D341Med (cell line): Measurements from ENCODE around the gene LRFN3.
"Not testable (repeated sequence)": the region's sequence is repeated elsewhere in the genome, so short reads cannot be mapped to it uniquely, and the experiment has no call there.

Source experiments
- DNase-seq: peaks from one replicate; pipeline ENCODE4 v3.0.0; 2012; ENCODE audit warnings: low spot score

Gene LRFN3

GRCh38 chr19:35905178-35905727 is 30.9 kb upstream of the LRFN3 start:
- no peak for DNase-seq

GRCh38 chr19:35907377-35907745 is 28.8 kb upstream of the LRFN3 start:
- DNase-seq, result no peak

- DNase-seq, result no peak
Measured at GRCh38 chr19:35908010-35908441, 28.1 kb upstream of the LRFN3 start, which contains the start of gene TYROBP. Gene TYROBP (minus strand): TSS chr19:35908295. CDS start chr19:35908228, 67 bp downstream.

- DNase-seq, result no peak
Measured at GRCh38 chr19:35908973-35909683, 27.0 kb upstream of the LRFN3 start.

GRCh38 chr19:35909684-35910035 is 26.5 kb upstream of the LRFN3 start:
- DNase-seq, result no peak

- not testable (repeated sequence) for DNase-seq
Measured at GRCh38 chr19:35910355-35910754, 25.8 kb upstream of the LRFN3 start.

- DNase-seq, result no peak
Measured at GRCh38 chr19:35911173-35911572, 25.0 kb upstream of the LRFN3 start.

- DNase-seq, result no peak
Measured at GRCh38 chr19:35911790-35912189, 24.4 kb upstream of the LRFN3 start.

- no peak for DNase-seq
Measured at GRCh38 chr19:35913589-35913988, 22.6 kb upstream of the LRFN3 start.

- no peak for DNase-seq
Measured at GRCh38 chr19:35915443-35915842, 20.7 kb upstream of the LRFN3 start.

GRCh38 chr19:35919306-35919705 is 16.9 kb upstream of the LRFN3 start:
- no peak for DNase-seq

- DNase-seq, result no peak
Measured at GRCh38 chr19:35921012-35921411, 15.2 kb upstream of the LRFN3 start.

GRCh38 chr19:35925501-35925900 is 10.7 kb upstream of the LRFN3 start:
- no peak for DNase-seq

- DNase-seq, result no peak
Measured at GRCh38 chr19:35928507-35928906, 7.7 kb upstream of the LRFN3 start.

GRCh38 chr19:35929876-35930275 is 6.3 kb upstream of the LRFN3 start:
- no peak for DNase-seq

- peak; percentile 99 for DNase-seq
Measured at GRCh38 chr19:35931161-35931873, 4.9 kb upstream of the LRFN3 start.

- DNase-seq, result no peak
Measured at GRCh38 chr19:35931874-35932202, 4.3 kb upstream of the LRFN3 start.

- DNase-seq, result no peak
Measured at GRCh38 chr19:35932291-35932936, 3.8 kb upstream of the LRFN3 start.

- DNase-seq, result no peak
Measured at GRCh38 chr19:35936738-35937268, 629 bp downstream of the LRFN3 start.

GRCh38 chr19:35937345-35938281 is 1.4 kb downstream of the LRFN3 start:
- no peak for DNase-seq
